Type B pancreatic cell (in vitro differentiated cells): Measurements from ENCODE around the gene CCDC159. TPM values are rescaled to one million over a fixed set of nuclear protein-coding genes. Genes with fewer than 3 reads are reported as not detected.
"Not testable (repeated sequence)": the region's sequence is repeated elsewhere in the genome, so short reads cannot be mapped to it uniquely, and the experiment has no call there.

Experiments used
- DNase-seq: peaks from one replicate; pipeline ENCODE4 v3.0.0; 2021; ENCODE audit warnings: mixed read lengths; ENCODE audit not compliant: unreplicated experiment; ENCODE audit errors: extremely low spot score
- H3K27ac Mint-ChIP-seq: 2 replicates; pipeline ENCODE4 v1.8.0; 2021; ENCODE audit warnings: mild to moderate bottlenecking, mixed read lengths
- H3K27me3 Mint-ChIP-seq: 2 replicates; pipeline ENCODE4 v1.8.0; 2021; ENCODE audit warnings: mixed read lengths
- H3K36me3 Mint-ChIP-seq: 2 replicates; pipeline ENCODE4 v1.8.0; 2021; ENCODE audit warnings: mixed read lengths
- H3K4me1 Mint-ChIP-seq: one replicate; pipeline ENCODE4 v1.8.0; 2021; ENCODE audit warnings: mixed read lengths; ENCODE audit not compliant: unreplicated experiment
- H3K4me3 Mint-ChIP-seq: 2 replicates; pipeline ENCODE4 v1.8.0; 2021; ENCODE audit warnings: mild to moderate bottlenecking, mixed read lengths
- H3K9me3 Mint-ChIP-seq: 2 replicates; pipeline ENCODE4 v1.8.0; 2021; ENCODE audit warnings: mixed read lengths
- CTCF ChIP-seq: fragments of 200-600 bp; sonication (generic); conservative IDR thresholded peaks from 2 replicates; pipeline ENCODE4 v1.5.0; 2021; ENCODE audit warnings: antibody characterized with exemption, mild to moderate bottlenecking
- total RNA-seq: library from RNA; stranded (reverse); gene quantifications from 2 replicates; pipeline ENCODE4 v1.2.1, GENCODE V29; 2021; ENCODE audit warnings: low replicate concordance

CCDC159 gene
- total RNA-seq, 1 donor from 2014 or later: 12.1 TPM

- H3K4me3 Mint-ChIP-seq: no peak overlapping the region
- DNase-seq: no peak
- H3K9me3 Mint-ChIP-seq: no peaks in the 10 kb centered on the region
- peaks cover 19% of the 10 kb centered on the region for H3K36me3 Mint-ChIP-seq
- TF ChIP-seq CTCF: no peak
- H3K4me1 Mint-ChIP-seq: peaks cover 5% of the 10 kb centered on the region
- no peak overlapping the region for H3K27ac Mint-ChIP-seq
- H3K27me3 Mint-ChIP-seq: no peaks in the 10 kb centered on the region
Measured at GRCh38 chr19:11337080-11337479, 9.2 kb upstream of the CCDC159 start.

GRCh38 chr19:11338121-11338520, 8.2 kb upstream of the CCDC159 start:
- H3K4me1 Mint-ChIP-seq: peaks cover 5% of the 10 kb centered on the region
- no peak for TF ChIP-seq CTCF
- H3K9me3 Mint-ChIP-seq: no peaks in the 10 kb centered on the region
- H3K27me3 Mint-ChIP-seq: no peaks in the 10 kb centered on the region
- no peak overlapping the region for H3K27ac Mint-ChIP-seq
- H3K4me3 Mint-ChIP-seq: peak overlapping the region; percentile 23
- peaks cover 19% of the 10 kb centered on the region for H3K36me3 Mint-ChIP-seq
- no peak for DNase-seq

GRCh38 chr19:11338569-11339253, 7.6 kb upstream of the CCDC159 start:
- DNase-seq: no peak
- Mint-ChIP-seq H3K27ac (peak overlapping the region; percentile 70), H3K27me3 (no peaks in the 10 kb centered on the region), H3K36me3 (peaks cover 19% of the 10 kb centered on the region), H3K9me3 (no peaks in the 10 kb centered on the region), H3K4me1 (peaks cover 5% of the 10 kb centered on the region), H3K4me3 (peak overlapping the region; percentile 86)
- TF ChIP-seq CTCF: no peak

GRCh38 chr19:11339254-11340098, 6.8 kb upstream of the CCDC159 start, which contains the start of gene RAB3D:
Gene RAB3D, minus strand, starts transcription at chr19:11339657. Its CDS starts 2,258 bp downstream, at chr19:11337399.
- peaks cover 15% of the 10 kb centered on the region for H3K36me3 Mint-ChIP-seq
- H3K9me3 Mint-ChIP-seq: no peaks in the 10 kb centered on the region
- peak; percentile 94 for DNase-seq
- H3K27me3 Mint-ChIP-seq: no peaks in the 10 kb centered on the region
- H3K4me3 Mint-ChIP-seq: peak within 1 kb of the TSS; percentile 86
- TF ChIP-seq CTCF: no peak
- peaks cover 9% of the 10 kb centered on the region for H3K4me1 Mint-ChIP-seq
- H3K27ac Mint-ChIP-seq: peak within 1 kb of the TSS; percentile 70

- not testable (repeated sequence) for H3K27ac Mint-ChIP-seq, H3K9me3 Mint-ChIP-seq, H3K27me3 Mint-ChIP-seq, DNase-seq
- Mint-ChIP-seq H3K4me1 (peaks cover 11% of the 10 kb centered on the region), H3K36me3 (peaks cover 14% of the 10 kb centered on the region), H3K4me3 (peak overlapping the region; percentile 86)
Measured at GRCh38 chr19:11340099-11340467, 6.2 kb upstream of the CCDC159 start.

- Mint-ChIP-seq H3K27ac (no peak overlapping the region), H3K36me3 (no peaks in the 10 kb centered on the region)
Measured at GRCh38 chr19:11342429-11342828, 3.9 kb upstream of the CCDC159 start.

More at GRCh38 chr19:11342429-11342828, 3.9 kb upstream of the CCDC159 start:
- DNase-seq: no peak
- peaks cover 32% of the 10 kb centered on the region for H3K4me1 Mint-ChIP-seq
- no peak for TF ChIP-seq CTCF
- H3K27me3 Mint-ChIP-seq: no peaks in the 10 kb centered on the region
- no peaks in the 10 kb centered on the region for H3K9me3 Mint-ChIP-seq
- H3K4me3 Mint-ChIP-seq: no peak overlapping the region
